Measurements from ENCODE around the gene SH3GL1. TPM values are rescaled to one million over a fixed set of nuclear protein-coding genes. Genes with fewer than 3 reads are reported as not detected.

SH3GL1 gene
- total and polyA plus RNA-seq, 5 experiments from 2014 or later = 11.8 to 38.6 (median 20.4) TPM

- POLR2A ChIA-PET = interaction anchor here (0.7 to 4.4 kb wide), 12 partner anchors 10 to 103 kb away, joined by 3 to 31 read pairs (median 6); partner anchors contain the start of genes CHAF1A, MPND and SH3GL1
- Mint-ChIP-seq H3K27ac (peak overlapping the region; percentile 91 to 96 (median 93)), H3K36me3 (peaks cover 0 to 5% (median 0%) of the 10 kb centered on the region in 3 donors), H3K9me3 (no peaks in the 10 kb centered on the region), H3K4me3 (peak overlapping the region; percentile 85 to 96 (median 91)), H3K27me3 (no peaks in the 10 kb centered on the region), H3K4me1 (peaks cover 20 to 56% (median 45%) of the 10 kb centered on the region in 4 donors)
- peak; percentile 78 to 83 for ATAC-seq
- peak; percentile 57 to 82 (median 60) for DNase-seq
These were observed 30.5 kb downstream of the SH3GL1 start for GRCh38 chr19:4369888-4370260.

DNA sequence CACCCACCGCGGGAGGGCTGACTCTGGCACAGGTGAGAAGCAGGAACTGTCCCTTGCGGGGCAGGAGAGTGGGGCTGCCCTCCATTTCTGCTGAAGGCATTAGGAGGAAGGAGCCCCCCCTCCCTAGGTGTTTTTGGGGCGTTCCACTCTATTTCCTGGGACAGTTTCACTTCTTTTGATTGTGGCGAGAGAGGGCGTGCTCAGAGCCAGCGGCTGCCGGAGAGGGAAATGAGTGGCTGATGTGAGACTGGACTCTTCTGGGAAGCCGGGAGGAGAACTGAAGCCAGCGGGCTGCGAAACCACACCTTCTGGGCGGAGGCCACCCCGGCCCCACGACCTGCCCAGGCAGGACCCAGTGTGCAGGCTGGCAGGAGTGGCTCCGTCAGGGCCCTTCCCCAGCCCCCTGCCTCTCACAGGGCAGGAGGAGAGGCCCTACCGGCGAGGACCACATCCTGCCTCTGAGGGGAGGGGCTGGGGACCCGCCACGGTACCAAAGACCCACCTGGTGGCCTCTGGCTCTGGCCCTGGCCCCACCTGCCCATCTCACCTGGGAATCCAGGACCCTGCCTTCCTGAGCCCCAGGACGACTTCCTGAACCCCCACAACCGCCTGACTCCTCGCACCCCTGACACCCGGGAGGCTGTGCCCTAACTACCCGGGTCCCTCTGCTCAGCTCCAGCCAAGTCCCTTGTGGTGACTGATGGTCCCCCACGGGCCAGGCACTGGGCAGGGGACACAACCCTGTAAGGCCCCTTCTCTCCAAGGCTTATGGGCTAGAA lies 31.0 kb downstream of the SH3GL1 start:
- DNase-seq (peak; percentile 40 to 84 (median 70)), ATAC-seq (peak; percentile 71 to 75)
- no peaks in the 10 kb centered on the region for H3K27me3 Mint-ChIP-seq
- H3K4me1 Mint-ChIP-seq = peaks cover 20 to 54% (median 45%) of the 10 kb centered on the region in 4 donors
- peak overlapping the region; percentile 85 to 96 (median 91) for H3K4me3 Mint-ChIP-seq
- POLR2A ChIA-PET = interaction anchor here (0.6 to 4.4 kb wide), 9 partner anchors 10 to 124 kb away, joined by 3 to 31 read pairs (median 6); partner anchors contain the start of genes CHAF1A and SH3GL1
- H3K27ac Mint-ChIP-seq = peak overlapping the region; percentile 91 to 96 (median 95)
- H3K36me3 Mint-ChIP-seq = peaks cover 0 to 8% (median 0%) of the 10 kb centered on the region in 3 donors
- H3K9me3 Mint-ChIP-seq = no peaks in the 10 kb centered on the region

DNA sequence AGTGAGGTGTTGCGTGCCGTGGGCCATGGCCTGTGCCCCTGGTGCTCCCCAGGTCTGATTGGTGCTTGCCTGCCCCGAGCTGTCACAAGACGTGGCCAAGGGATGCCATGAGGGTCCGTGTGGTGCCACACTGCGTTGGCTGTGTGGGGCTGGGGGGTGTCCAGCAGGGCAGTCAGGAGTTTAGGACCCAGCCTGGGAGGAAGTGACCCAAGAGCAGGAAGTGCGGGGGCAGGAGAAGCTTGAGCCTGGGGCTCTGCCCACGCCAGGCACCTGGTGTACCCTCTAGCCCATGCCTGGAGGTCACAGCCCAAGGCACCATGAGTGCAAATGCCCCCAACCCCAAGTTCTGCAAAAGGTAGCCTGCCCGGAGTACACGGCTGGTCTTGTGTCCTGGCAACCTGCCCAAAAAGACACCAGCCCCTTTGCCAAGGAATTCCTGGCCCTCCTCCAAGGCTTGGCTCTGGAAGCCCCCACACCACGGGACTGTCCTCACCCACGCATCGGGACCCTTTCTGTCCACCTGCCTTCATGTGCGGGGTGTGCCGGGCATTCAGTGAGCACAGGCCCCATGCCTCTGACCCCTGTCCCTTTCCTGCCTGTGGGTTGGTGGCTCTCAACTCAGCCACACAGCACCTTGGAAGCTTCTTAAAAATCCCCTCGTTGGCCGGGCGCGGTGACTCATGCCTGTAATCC lies 32.1 kb downstream of the SH3GL1 start:
- Mint-ChIP-seq H3K4me3 (peak overlapping the region; percentile 85 to 96 (median 91)), H3K4me1 (peaks cover 16 to 48% (median 40%) of the 10 kb centered on the region in 4 donors), H3K27ac (peak overlapping the region; percentile 91 to 96 (median 95)), H3K9me3 (no peaks in the 10 kb centered on the region), H3K36me3 (peaks cover 0 to 6% (median 0%) of the 10 kb centered on the region in 3 donors), H3K27me3 (no peaks in the 10 kb centered on the region)
- no peak for ATAC-seq
- POLR2A ChIA-PET = interaction anchor here (0.6 to 4.4 kb wide), 4 partner anchors 12 to 123 kb away, joined by 3 to 31 read pairs (median 9); partner anchors contain the start of genes CHAF1A and SH3GL1
- DNase-seq = no peak

GRCh38 chr19:4367781-4368127 lies 32.6 kb downstream of the SH3GL1 start:
- DNase-seq (no peak), ATAC-seq (no peak)
- H3K36me3 Mint-ChIP-seq = peaks cover 0 to 6% (median 0%) of the 10 kb centered on the region in 3 donors
- POLR2A ChIA-PET = interaction anchor here (1.2 to 4.4 kb wide), 3 partner anchors 13 to 33 kb away, joined by 4 to 31 read pairs (median 6); partner anchors contain the start of gene SH3GL1
- no peaks in the 10 kb centered on the region for H3K27me3 Mint-ChIP-seq
- no peaks in the 10 kb centered on the region for H3K9me3 Mint-ChIP-seq
- peak overlapping the region in 6 of 10 donors; percentile 34 to 77 (median 46) for H3K4me3 Mint-ChIP-seq
- H3K27ac Mint-ChIP-seq = peak overlapping the region; percentile 58 to 96 (median 91)
- H3K4me1 Mint-ChIP-seq = peaks cover 16 to 46% (median 39%) of the 10 kb centered on the region in 4 donors

- POLR2A ChIA-PET = interaction anchor here (1.2 to 4.4 kb wide), 3 partner anchors 13 to 33 kb away, joined by 4 to 31 read pairs (median 6); partner anchors contain the start of gene SH3GL1
- Mint-ChIP-seq H3K4me1 (peaks cover 16 to 43% (median 36%) of the 10 kb centered on the region in 4 donors), H3K4me3 (no peak overlapping the region), H3K36me3 (peaks cover 0 to 9% (median 0%) of the 10 kb centered on the region in 3 donors), H3K9me3 (no peaks in the 10 kb centered on the region), H3K27ac (peak overlapping the region; percentile 14 to 95 (median 90)), H3K27me3 (no peaks in the 10 kb centered on the region)
- ATAC-seq = no peak
- no peak for DNase-seq
These were observed 33.0 kb downstream of the SH3GL1 start for GRCh38 chr19:4367336-4367723.

- Mint-ChIP-seq H3K36me3 (peaks cover 0 to 13% (median 0%) of the 10 kb centered on the region in 3 donors), H3K27me3 (no peaks in the 10 kb centered on the region), H3K4me3 (no peak overlapping the region), H3K27ac (peak overlapping the region in 7 of 10 donors; percentile 40 to 92 (median 69)), H3K9me3 (no peaks in the 10 kb centered on the region), H3K4me1 (peaks cover 16 to 42% (median 31%) of the 10 kb centered on the region in 4 donors)
- no peak for DNase-seq
- POLR2A ChIA-PET = interaction anchor here (0.8 to 4.4 kb wide), 5 partner anchors 14 to 106 kb away, joined by 3 to 31 read pairs (median 5); partner anchors contain the start of genes MPND and SH3GL1
- ATAC-seq = no peak
These were observed 33.5 kb downstream of the SH3GL1 start for GRCh38 chr19:4366666-4367335.

DNA sequence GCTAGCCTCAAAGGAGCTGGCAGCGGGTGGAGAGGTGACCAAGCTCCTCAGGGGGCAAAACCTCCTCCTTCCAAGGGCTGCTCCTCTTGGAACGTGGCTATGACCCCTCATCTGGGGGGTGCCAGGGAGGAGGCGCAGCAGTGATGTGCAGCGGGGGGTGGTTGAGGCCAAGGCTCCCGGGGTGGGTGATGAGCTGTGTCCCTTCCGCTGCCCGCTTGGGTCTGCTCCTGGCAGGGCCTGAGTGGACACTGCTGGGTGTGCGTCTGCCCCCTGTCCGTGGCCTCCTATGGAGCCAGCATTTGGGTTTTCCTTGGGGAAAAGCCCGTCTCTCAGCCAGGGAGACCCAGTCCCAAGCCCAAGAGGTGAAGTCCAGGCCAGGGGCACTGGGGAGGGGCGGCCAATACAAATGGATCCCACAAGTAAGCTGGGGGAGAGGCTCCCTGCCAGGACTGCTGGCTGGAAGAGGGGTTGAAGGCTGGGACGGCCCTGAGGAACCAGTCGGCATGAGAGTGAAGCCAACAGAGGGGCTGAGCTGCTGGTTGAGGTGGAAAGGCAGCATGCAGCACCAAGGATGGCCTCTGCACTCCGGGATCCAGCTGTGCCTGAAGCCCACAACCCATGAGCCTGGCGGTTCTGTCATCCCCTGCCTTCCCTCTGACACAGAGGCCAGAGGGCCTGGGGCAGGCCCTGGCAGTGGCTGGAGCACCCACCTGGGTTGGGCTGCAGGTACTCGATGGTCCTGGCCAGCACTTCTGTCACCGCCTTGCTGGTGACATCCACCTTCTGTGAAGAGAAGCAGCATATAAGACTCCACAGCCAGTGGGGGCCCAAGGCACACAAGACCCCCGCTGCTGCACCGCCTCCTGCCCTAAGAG lies 34.3 kb downstream of the SH3GL1 start:
- ATAC-seq = no peak
- H3K27me3 Mint-ChIP-seq = no peaks in the 10 kb centered on the region
- no peak for DNase-seq
- POLR2A ChIA-PET = interaction anchor here (0.8 to 4.4 kb wide), 3 partner anchors 23 to 105 kb away, joined by 3 to 31 read pairs (median 5); partner anchors contain the start of genes MPND and SH3GL1
- H3K4me1 Mint-ChIP-seq = peaks cover 16 to 35% (median 27%) of the 10 kb centered on the region in 4 donors
- peaks cover 0 to 13% (median 0%) of the 10 kb centered on the region in 3 donors for H3K36me3 Mint-ChIP-seq
- H3K9me3 Mint-ChIP-seq = no peaks in the 10 kb centered on the region
- no peak overlapping the region for H3K4me3 Mint-ChIP-seq
- H3K27ac Mint-ChIP-seq = peak overlapping the region in 3 of 10 donors; percentile 24 to 79 (median 66)

GRCh38 chr19:4365341-4365740 lies 35.0 kb downstream of the SH3GL1 start:
- peaks cover 0 to 14% (median 0%) of the 10 kb centered on the region in 3 donors for H3K36me3 Mint-ChIP-seq
- no peak overlapping the region for H3K4me3 Mint-ChIP-seq
- no peaks in the 10 kb centered on the region for H3K27me3 Mint-ChIP-seq
- POLR2A ChIA-PET = no interaction called here
- DNase-seq (peak in 1 of 10 donors; percentile 42), ATAC-seq (no peak)
- no peak overlapping the region for H3K27ac Mint-ChIP-seq
- H3K9me3 Mint-ChIP-seq = no peaks in the 10 kb centered on the region
- H3K4me1 Mint-ChIP-seq = peaks cover 14 to 28% (median 23%) of the 10 kb centered on the region in 4 donors

GRCh38 chr19:4363571-4364304 lies 36.6 kb downstream of the SH3GL1 start:
- Mint-ChIP-seq H3K4me1 (peaks cover 9 to 15% (median 11%) of the 10 kb centered on the region in 4 donors), H3K4me3 (no peak overlapping the region), H3K36me3 (peaks cover 0 to 16% (median 0%) of the 10 kb centered on the region in 3 donors), H3K9me3 (no peaks in the 10 kb centered on the region), H3K27me3 (no peaks in the 10 kb centered on the region), H3K27ac (peak overlapping the region in 1 of 10 donors; percentile 56)
- DNase-seq (no peak), ATAC-seq (no peak)
- POLR2A ChIA-PET = interaction anchor here (0.5 to 1.0 kb wide), 2 partner anchors 12 to 37 kb away, joined by 4 to 5 read pairs; partner anchors contain the start of gene SH3GL1

DNA sequence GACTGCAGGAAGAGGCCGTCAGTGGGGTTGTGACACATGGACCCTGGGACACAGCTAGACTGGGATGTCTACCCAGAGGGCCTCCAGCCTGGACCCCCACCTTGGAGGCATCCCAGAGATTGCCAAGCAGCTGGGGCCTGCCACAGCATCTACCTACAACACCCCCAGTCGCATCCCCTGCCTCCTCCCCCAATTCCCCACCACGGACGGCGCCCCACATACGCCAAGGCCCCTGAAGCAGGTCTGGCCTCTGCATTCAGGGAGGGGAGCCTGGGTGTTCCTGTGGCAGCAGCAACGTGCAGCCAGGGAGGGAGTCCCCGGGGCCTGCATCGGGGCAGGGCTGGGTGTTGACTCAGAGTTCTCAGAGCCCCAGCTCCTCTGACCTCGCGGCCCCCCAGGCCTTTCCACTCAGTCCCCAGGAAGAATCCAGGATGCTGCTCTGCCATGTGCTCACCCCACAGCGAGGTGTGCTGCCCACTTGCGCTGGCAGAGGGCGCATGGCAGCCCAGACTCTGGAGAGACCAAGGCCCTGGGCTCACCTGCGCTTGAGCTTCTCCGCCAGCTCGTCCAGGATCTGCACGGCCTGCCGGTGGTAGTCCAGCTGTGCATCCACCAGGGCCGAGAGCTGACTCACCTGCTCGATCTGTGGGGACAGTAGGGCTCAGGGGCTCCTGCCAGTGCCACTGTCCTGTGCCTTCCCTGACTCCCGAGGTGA lies 37.4 kb downstream of the SH3GL1 start:
- POLR2A ChIA-PET = interaction anchor here (1.0 kb wide), 1 partner anchor 38 kb away, joined by 4 read pairs; the partner anchor contains the start of gene SH3GL1
- peak in 1 of 2 donors; percentile 36 for ATAC-seq

More for the DNA sequence above, 37.4 kb downstream of the SH3GL1 start:
- peaks cover 0 to 16% (median 0%) of the 10 kb centered on the region in 3 donors for H3K36me3 Mint-ChIP-seq
- H3K27ac Mint-ChIP-seq = no peak overlapping the region
- DNase-seq = no peak
- H3K4me3 Mint-ChIP-seq = no peak overlapping the region
- H3K27me3 Mint-ChIP-seq = no peaks in the 10 kb centered on the region
- H3K4me1 Mint-ChIP-seq = peaks cover 2 to 9% (median 5%) of the 10 kb centered on the region in 4 donors
- no peaks in the 10 kb centered on the region for H3K9me3 Mint-ChIP-seq
